AG10803 (cell line): ENCODE data around the gene WWOX.

Experiments used
- DNase-seq: peaks from one replicate; pipeline ENCODE4 v3.0.0; 2010; ENCODE audit warnings: low read depth
- H3K4me3 ChIP-seq: 2 replicates; pipeline ENCODE4 v1.5.1; 2011; ENCODE audit warnings: mild to moderate bottlenecking, low read length, control low read depth
- CTCF ChIP-seq: conservative IDR thresholded peaks from 2 replicates; pipeline ENCODE4 v1.5.1; 2011; ENCODE audit warnings: mild to moderate bottlenecking, low read length, control low read depth, inconsistent platforms

Gene WWOX

GRCh38 chr16:78992001-78992400, 892.5 kb downstream of the WWOX start:
- DNase-seq = no peak
- TF ChIP-seq CTCF = no peak
- no peak overlapping the region for H3K4me3 ChIP-seq

GRCh38 chr16:78993346-78993745, 893.9 kb downstream of the WWOX start:
- DNase-seq = no peak
- no peak for TF ChIP-seq CTCF

GRCh38 chr16:78994135-78994745, 894.8 kb downstream of the WWOX start:
- no peak for TF ChIP-seq CTCF
- DNase-seq = no peak

More at GRCh38 chr16:78993346-78993745, 893.9 kb downstream of the WWOX start:
- no peak overlapping the region for H3K4me3 ChIP-seq

GRCh38 chr16:78995441-78995840, 896.0 kb downstream of the WWOX start:
- H3K4me3 ChIP-seq = no peak overlapping the region
- no peak for TF ChIP-seq CTCF
- DNase-seq = no peak

More at GRCh38 chr16:78994135-78994745, 894.8 kb downstream of the WWOX start:
- H3K4me3 ChIP-seq = no peak overlapping the region

- TF ChIP-seq CTCF = no peak
- no peak for DNase-seq
- H3K4me3 ChIP-seq = no peak overlapping the region
Measured at GRCh38 chr16:78996790-78997189, 897.3 kb downstream of the WWOX start.

- no peak overlapping the region for H3K4me3 ChIP-seq
- no peak for DNase-seq
- no peak for TF ChIP-seq CTCF
Measured at GRCh38 chr16:78998879-78999278, 899.4 kb downstream of the WWOX start.

- no peak for TF ChIP-seq CTCF
- no peak for DNase-seq
- H3K4me3 ChIP-seq = no peak overlapping the region
Measured at GRCh38 chr16:79001156-79001967, 901.9 kb downstream of the WWOX start.
